Type B pancreatic cell (in vitro differentiated cells): Measurements from ENCODE around the gene CSTPP1. TPM values are rescaled to one million over a fixed set of nuclear protein-coding genes. Genes with fewer than 3 reads are reported as not detected.
"Not testable (repeated sequence)": the region's sequence is repeated elsewhere in the genome, so short reads cannot be mapped to it uniquely, and the experiment has no call there.

Experiments used
- DNase-seq: peaks from one replicate; pipeline ENCODE4 v3.0.0; 2021; ENCODE audit warnings: mixed read lengths; ENCODE audit not compliant: unreplicated experiment; ENCODE audit errors: extremely low spot score
- H3K27ac Mint-ChIP-seq: 2 replicates; pipeline ENCODE4 v1.8.0; 2021; ENCODE audit warnings: mild to moderate bottlenecking, mixed read lengths
- H3K27me3 Mint-ChIP-seq: 2 replicates; pipeline ENCODE4 v1.8.0; 2021; ENCODE audit warnings: mixed read lengths
- H3K36me3 Mint-ChIP-seq: 2 replicates; pipeline ENCODE4 v1.8.0; 2021; ENCODE audit warnings: mixed read lengths
- H3K4me1 Mint-ChIP-seq: one replicate; pipeline ENCODE4 v1.8.0; 2021; ENCODE audit warnings: mixed read lengths; ENCODE audit not compliant: unreplicated experiment
- H3K4me3 Mint-ChIP-seq: 2 replicates; pipeline ENCODE4 v1.8.0; 2021; ENCODE audit warnings: mild to moderate bottlenecking, mixed read lengths
- H3K9me3 Mint-ChIP-seq: 2 replicates; pipeline ENCODE4 v1.8.0; 2021; ENCODE audit warnings: mixed read lengths
- CTCF ChIP-seq: fragments of 200-600 bp; sonication (generic); conservative IDR thresholded peaks from 2 replicates; pipeline ENCODE4 v1.5.0; 2021; ENCODE audit warnings: antibody characterized with exemption, mild to moderate bottlenecking
- total RNA-seq: library from RNA; stranded (reverse); gene quantifications from 2 replicates; pipeline ENCODE4 v1.2.1, GENCODE V29; 2021; ENCODE audit warnings: low replicate concordance

Gene CSTPP1
- total RNA-seq, 1 donor from 2014 or later: 44.4 TPM

- H3K4me1 Mint-ChIP-seq: peaks cover 25% of the 10 kb centered on the region
- peak overlapping the region; percentile 86 for H3K4me3 Mint-ChIP-seq
These were observed 251.7 kb downstream of the CSTPP1 start for GRCh38 chr11:47188259-47188658.

GRCh38 chr11:47189100-47189834 lies 252.7 kb downstream of the CSTPP1 start:
- Mint-ChIP-seq H3K9me3 (no peaks in the 10 kb centered on the region), H3K27ac (peak overlapping the region; percentile 82), H3K27me3 (no peaks in the 10 kb centered on the region), H3K36me3 (no peaks in the 10 kb centered on the region), H3K4me3 (peak overlapping the region; percentile 54), H3K4me1 (peaks cover 30% of the 10 kb centered on the region)
- TF ChIP-seq CTCF: no peak
- no peak for DNase-seq

More at GRCh38 chr11:47188259-47188658, 251.7 kb downstream of the CSTPP1 start:
- Mint-ChIP-seq H3K27ac (peak overlapping the region; percentile 72), H3K27me3 (no peaks in the 10 kb centered on the region), H3K36me3 (no peaks in the 10 kb centered on the region), H3K9me3 (no peaks in the 10 kb centered on the region)
- no peak for DNase-seq
- TF ChIP-seq CTCF: no peak

GRCh38 chr11:47191137-47191536 lies 254.6 kb downstream of the CSTPP1 start:
- DNase-seq, H3K36me3 Mint-ChIP-seq, H3K27ac Mint-ChIP-seq, H3K9me3 Mint-ChIP-seq, H3K27me3 Mint-ChIP-seq, H3K4me3 Mint-ChIP-seq: not testable (repeated sequence)
- peaks cover 30% of the 10 kb centered on the region for H3K4me1 Mint-ChIP-seq

- Mint-ChIP-seq H3K36me3 (no peaks in the 10 kb centered on the region), H3K27ac (no peak overlapping the region), H3K9me3 (no peaks in the 10 kb centered on the region), H3K27me3 (no peaks in the 10 kb centered on the region), H3K4me1 (peaks cover 30% of the 10 kb centered on the region), H3K4me3 (no peak overlapping the region)
- DNase-seq: no peak
- TF ChIP-seq CTCF: no peak
These were observed 255.6 kb downstream of the CSTPP1 start for GRCh38 chr11:47192111-47192510.

- H3K9me3 Mint-ChIP-seq, H3K27me3 Mint-ChIP-seq, H3K4me3 Mint-ChIP-seq, H3K36me3 Mint-ChIP-seq, DNase-seq: not testable (repeated sequence)
- Mint-ChIP-seq H3K27ac (peak overlapping the region; percentile 26), H3K4me1 (peaks cover 14% of the 10 kb centered on the region)
These were observed 261.6 kb downstream of the CSTPP1 start for GRCh38 chr11:47198161-47198560.

- Mint-ChIP-seq H3K4me1 (peaks cover 5% of the 10 kb centered on the region), H3K9me3 (no peaks in the 10 kb centered on the region), H3K27ac (no peak overlapping the region), H3K4me3 (no peak overlapping the region), H3K36me3 (no peaks in the 10 kb centered on the region), H3K27me3 (no peaks in the 10 kb centered on the region)
- DNase-seq: no peak
- no peak for TF ChIP-seq CTCF
These were observed 264.5 kb downstream of the CSTPP1 start for GRCh38 chr11:47201015-47201414.
